GM12872 (cell line): ENCODE data around the gene EPAS1.

Experiments
- TF ChIP-seq, protein P1 (sequence below): IDR thresholded peaks from 3 replicates; pipeline ENCODE4 v1.5.1; 2011; ENCODE audit warnings: low read depth, mild to moderate bottlenecking, low read length, moderate library complexity; ENCODE audit not compliant: insufficient read depth

The EPAS1 gene

DNA sequence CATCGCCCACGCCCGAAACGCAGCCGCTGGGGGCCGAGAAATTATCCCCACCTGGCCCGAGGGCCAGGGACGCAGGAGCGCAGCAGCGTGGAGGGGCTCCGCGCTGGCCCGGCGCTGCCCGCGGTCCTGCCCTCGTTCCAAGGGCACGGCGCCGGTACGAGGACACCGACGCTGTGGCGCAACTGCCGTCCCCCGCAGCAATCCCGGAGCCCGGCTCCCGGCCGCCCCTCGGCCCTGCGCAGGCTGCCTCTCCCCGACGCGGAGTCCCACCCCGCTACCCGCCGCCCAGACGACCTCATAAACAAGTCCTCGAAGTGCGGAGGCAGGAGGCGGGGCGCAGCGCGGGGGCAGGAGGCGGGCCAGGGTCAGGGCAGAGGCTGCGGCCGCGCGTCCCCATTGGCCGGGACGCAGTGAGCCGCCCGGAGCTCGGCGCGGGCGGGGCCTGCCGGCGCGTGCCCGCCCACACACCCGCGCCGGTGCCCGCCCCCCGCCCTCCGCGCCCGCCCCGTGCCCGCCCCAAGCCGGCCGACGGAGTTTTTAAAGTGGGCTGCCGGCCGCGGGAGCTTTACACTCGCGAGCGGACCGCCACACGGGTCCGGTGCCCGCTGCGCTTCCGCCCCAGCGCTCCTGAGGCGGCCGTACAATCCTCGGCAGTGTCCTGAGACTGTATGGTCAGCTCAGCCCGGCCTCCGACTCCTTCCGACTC, at the start of gene EPAS1:
Gene EPAS1 (plus strand): TSS at position 568 of the 706 bp plus-strand sequence. CDS start 505 bp downstream, outside the sequence.
- TF ChIP-seq, protein P1, sequence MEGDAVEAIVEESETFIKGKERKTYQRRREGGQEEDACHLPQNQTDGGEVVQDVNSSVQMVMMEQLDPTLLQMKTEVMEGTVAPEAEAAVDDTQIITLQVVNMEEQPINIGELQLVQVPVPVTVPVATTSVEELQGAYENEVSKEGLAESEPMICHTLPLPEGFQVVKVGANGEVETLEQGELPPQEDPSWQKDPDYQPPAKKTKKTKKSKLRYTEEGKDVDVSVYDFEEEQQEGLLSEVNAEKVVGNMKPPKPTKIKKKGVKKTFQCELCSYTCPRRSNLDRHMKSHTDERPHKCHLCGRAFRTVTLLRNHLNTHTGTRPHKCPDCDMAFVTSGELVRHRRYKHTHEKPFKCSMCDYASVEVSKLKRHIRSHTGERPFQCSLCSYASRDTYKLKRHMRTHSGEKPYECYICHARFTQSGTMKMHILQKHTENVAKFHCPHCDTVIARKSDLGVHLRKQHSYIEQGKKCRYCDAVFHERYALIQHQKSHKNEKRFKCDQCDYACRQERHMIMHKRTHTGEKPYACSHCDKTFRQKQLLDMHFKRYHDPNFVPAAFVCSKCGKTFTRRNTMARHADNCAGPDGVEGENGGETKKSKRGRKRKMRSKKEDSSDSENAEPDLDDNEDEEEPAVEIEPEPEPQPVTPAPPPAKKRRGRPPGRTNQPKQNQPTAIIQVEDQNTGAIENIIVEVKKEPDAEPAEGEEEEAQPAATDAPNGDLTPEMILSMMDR, result no peak

- TF ChIP-seq, protein P1, result no peak
Observed at GRCh38 chr2:46248171-46248570, 49.0 kb upstream of the EPAS1 start.

GRCh38 chr2:46249654-46250053, 47.6 kb upstream of the EPAS1 start:
- TF ChIP-seq, protein P1, result no peak

GRCh38 chr2:46252891-46253659, 44.1 kb upstream of the EPAS1 start:
- TF ChIP-seq, protein P1, result no peak

DNA sequence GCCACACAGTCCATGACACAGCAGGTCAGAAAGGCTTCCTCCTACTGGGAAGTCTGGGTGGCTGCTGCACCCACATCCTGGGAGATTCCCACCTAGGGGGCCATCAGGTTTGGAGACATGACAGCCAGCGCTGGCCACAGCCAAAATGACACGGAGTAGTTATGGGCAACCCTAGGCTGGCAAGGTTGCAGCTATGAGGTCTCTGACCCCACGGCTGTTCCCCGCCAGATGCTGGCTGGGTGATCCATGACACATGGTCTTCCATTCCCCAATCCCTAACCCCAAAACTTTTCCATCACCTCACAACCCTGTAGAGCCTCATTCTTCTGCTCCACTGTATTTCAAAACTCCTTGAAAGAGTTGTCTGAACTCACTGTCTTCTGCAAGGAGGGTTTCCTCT, 42.7 kb upstream of the EPAS1 start:
- TF ChIP-seq, protein P1, result no peak

DNA sequence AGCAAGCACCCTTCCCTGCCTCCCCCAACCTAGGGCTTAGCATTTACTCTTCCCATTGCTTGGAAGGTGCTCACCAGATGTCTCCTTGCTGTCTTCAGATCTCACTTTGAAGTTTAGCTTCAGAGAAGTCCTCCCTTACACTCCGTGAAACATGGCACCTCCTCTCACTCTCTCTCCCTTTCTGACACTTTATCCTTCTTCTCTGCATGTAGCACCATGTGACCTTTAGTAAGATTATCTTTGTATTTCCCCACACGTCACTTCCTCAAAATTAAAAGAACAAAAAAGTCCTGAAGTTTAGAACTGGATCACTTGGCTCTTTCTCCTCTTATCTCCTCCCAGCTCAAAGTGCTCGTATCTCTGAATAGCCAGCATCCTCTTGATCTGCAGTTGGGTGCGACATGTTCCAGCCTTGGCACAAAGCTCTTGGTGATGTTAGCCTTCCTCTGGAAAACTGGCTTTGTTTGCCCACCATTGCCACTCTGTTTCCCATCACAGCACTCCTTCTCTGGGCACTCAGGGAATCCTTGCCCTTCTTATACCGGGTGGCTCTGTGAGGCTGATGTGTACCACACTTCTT, 40.6 kb upstream of the EPAS1 start:
- TF ChIP-seq, protein P1, result no peak

GRCh38 chr2:46257476-46257875, 39.7 kb upstream of the EPAS1 start:
- TF ChIP-seq, protein P1, result no peak
